GM18520 (cell line): ENCODE results near the gene HNRNPL.
"Not testable (repeated sequence)": the region's sequence is repeated elsewhere in the genome, so short reads cannot be mapped to it uniquely, and the experiment has no call there.

Experiments
- ATAC-seq: cut with Tn5 transposase; IDR thresholded peaks from one replicate; pipeline ENCODE4 v1.9.1; 2021; ENCODE audit not compliant: unreplicated experiment

The HNRNPL gene

GRCh38 chr19:38869836-38870607 is 20.2 kb upstream of the HNRNPL start:
- peak; percentile 84 for ATAC-seq

- no peak for ATAC-seq
These were observed 19.5 kb upstream of the HNRNPL start for GRCh38 chr19:38869160-38869835.

GRCh38 chr19:38868551-38868950 is 18.8 kb upstream of the HNRNPL start:
- no peak for ATAC-seq

GRCh38 chr19:38867171-38867780 is 17.5 kb upstream of the HNRNPL start:
- no peak for ATAC-seq

- ATAC-seq, result no peak
These were observed 12.7 kb upstream of the HNRNPL start for GRCh38 chr19:38862321-38863059.

- ATAC-seq, result no peak
These were observed 11.6 kb upstream of the HNRNPL start for GRCh38 chr19:38861368-38861767.

GRCh38 chr19:38859631-38860204 is 9.9 kb upstream of the HNRNPL start:
- not testable (repeated sequence) for ATAC-seq

- no peak for ATAC-seq
These were observed 7.0 kb upstream of the HNRNPL start for GRCh38 chr19:38856813-38857212.

- ATAC-seq, result not testable (repeated sequence)
These were observed 6.0 kb upstream of the HNRNPL start for GRCh38 chr19:38855751-38856150.

- ATAC-seq, result not testable (repeated sequence)
These were observed 5.2 kb upstream of the HNRNPL start for GRCh38 chr19:38854961-38855360.

GRCh38 chr19:38853214-38853613 is 3.4 kb upstream of the HNRNPL start:
- no peak for ATAC-seq

- no peak for ATAC-seq
These were observed 2.7 kb upstream of the HNRNPL start for GRCh38 chr19:38852231-38853044.

GRCh38 chr19:38851622-38852230 is 1.9 kb upstream of the HNRNPL start:
- ATAC-seq, result peak; percentile 21

- no peak for ATAC-seq
These were observed 1.3 kb upstream of the HNRNPL start for GRCh38 chr19:38850976-38851621.

- peak; percentile 63 for ATAC-seq
These were observed 720 bp upstream of the HNRNPL start for GRCh38 chr19:38850436-38850975.

GRCh38 chr19:38849147-38849859 is 483 bp downstream of the HNRNPL start:
- no peak for ATAC-seq

- ATAC-seq, result no peak
These were observed 1.3 kb downstream of the HNRNPL start for GRCh38 chr19:38848299-38849146.
